Measurements from ENCODE around the gene LEMD2.

Gene LEMD2

GRCh38 chr6:33774774-33775173 lies 14.2 kb downstream of the LEMD2 start:
- no peak for DNase-seq (ENCODE audit: low read depth, low spot score)

- DNase-seq (ENCODE audit: low read depth, low spot score) = no peak
Observed at GRCh38 chr6:33772902-33773472, 15.9 kb downstream of the LEMD2 start.

- DNase-seq (ENCODE audit: low read depth, low spot score) = no peak
Observed at GRCh38 chr6:33772082-33772830, 16.7 kb downstream of the LEMD2 start.

DNA sequence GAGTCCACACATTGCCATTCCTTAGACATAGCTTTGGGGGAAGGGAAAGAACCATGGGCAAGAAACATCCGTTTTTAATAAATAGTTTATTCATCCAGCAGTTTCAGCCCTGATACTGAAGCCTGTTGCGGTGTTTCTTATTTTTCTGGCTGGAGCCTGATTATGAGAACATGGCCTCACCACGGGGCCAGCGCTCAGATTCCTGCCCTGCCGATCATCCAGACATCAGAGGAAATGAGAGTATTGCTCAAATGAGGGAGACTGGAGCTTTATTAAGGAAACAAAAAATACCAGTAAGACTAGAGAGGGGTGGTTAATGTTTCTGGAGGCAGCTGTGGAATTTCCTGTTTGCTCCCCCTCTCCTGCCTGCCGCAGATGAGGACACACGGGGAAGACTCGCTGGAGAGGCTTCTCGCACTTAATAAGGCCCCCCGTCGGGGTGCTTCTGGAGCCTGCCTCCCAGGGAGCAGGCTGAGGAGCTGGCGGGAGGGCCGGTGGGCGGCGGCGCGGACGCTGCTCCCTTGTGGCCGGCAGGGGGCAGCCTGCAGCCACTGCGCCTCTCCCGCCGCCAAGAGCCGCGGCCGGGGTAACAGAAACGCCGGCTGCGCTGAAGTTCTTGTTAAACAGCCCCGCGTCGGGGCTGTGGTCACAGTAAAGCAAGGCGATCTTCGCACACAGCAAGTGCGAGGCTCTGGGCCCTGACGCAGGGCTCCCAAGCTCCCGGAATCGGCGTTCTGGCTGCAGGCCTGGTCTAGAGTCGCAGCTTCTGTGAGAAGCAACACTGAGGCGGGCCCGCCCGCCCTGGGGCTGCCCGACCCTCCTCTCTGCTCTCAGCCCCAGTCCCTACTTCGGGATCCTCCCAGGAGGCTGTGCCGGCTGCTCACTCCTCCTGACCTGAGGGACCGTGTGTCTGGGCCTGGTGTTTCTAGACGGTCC lies 17.5 kb downstream of the LEMD2 start:
- peak; percentile 28 for DNase-seq (ENCODE audit: low read depth, low spot score)

DNA sequence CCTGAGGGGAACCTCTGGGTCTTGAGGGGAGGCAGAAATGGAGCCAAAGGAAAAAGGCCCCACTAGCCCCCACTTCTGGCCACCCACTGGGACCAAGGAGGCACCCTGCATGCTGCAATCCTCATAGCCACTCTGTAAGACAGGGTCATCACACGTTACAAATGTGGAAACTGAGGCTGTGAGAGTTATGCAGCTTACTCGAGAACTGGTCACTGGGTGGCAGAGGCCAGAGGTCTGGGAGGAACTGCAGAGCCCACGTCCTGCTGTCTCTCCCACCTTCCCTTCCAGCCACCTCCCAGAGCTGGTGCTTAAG lies 18.1 kb downstream of the LEMD2 start:
- no peak for DNase-seq (ENCODE audit: low read depth, low spot score)

GRCh38 chr6:33770124-33770832 lies 18.7 kb downstream of the LEMD2 start:
- no peak for DNase-seq (ENCODE audit: low read depth, low spot score)

DNA sequence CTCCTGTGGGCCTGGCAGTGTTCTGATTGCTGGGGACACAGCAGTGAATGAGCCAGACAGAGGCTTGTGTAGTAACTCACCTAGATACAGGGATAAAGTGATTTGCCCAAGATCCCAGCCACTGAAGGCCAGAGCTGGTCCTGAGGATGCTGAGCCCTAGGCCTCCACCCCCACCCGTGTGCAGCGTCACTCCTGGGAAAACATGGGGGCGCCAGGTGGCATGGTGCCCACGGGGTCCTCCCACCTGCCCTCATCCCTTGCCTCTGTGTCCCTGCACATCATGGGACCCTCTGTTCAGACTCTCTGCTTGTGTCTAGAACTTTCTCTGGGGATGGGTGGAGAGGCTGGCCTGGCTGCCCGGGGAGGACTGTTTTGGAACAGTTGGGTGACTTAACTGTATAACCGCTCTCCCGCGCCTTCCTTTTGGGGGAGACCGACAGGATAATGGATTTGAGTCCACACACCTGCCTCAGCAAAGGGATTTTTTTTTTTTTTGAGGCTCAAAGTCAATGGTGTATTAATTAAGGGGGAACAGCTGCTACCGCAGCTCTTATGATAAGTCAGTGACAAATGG lies 19.6 kb downstream of the LEMD2 start:
- DNase-seq (ENCODE audit: low read depth, low spot score) = no peak

DNA sequence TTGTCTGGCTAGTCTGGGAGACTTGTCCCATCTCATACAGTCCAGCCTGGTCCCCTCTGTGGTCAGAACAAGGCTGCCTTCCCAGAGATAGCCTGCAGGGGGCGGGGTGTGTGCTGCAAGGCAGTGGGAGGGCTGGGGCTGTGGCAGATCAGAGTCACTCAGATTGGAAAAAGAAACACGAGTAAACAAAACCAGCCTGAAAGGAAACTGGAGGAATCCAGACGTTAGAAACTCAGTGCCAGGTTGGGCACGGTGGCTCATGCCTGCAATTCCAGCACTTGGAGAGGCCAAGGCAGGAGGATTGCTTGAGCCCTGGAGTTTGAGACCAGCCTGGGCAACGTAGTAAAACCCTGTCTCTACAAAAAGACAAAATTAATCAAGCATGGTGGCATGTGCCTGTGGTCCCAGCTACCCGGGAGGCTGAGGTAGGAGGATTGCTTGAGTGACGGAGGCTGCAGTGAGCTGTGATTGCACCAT lies 20.2 kb downstream of the LEMD2 start:
- DNase-seq (ENCODE audit: low read depth, low spot score) = peak; percentile 47

- DNase-seq (ENCODE audit: low read depth, low spot score) = no peak
Observed at GRCh38 chr6:33766921-33767907, 21.7 kb downstream of the LEMD2 start.

DNA sequence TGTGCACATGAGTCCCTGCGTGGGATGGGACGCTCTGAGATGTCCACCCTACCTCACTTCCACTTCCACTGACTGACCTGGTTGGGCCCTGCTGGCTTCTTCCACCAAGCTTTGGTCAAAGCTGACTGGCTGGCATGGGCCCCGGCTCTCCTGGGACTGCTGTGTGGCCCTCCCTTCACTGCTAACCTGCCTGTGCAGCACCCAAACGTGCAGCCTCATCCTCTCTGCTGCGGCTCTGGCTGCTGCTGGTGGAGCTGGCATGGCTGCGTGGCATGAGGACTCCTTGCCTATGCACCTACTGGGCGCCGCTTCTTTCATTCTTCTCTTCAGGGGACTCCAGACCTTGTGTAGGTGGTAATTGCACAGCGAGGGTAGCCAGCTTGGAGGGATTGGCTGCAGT lies 23.6 kb downstream of the LEMD2 start:
- no peak for DNase-seq (ENCODE audit: low read depth, low spot score)

GRCh38 chr6:33764036-33764435 lies 24.9 kb downstream of the LEMD2 start:
- DNase-seq (ENCODE audit: low read depth, low spot score) = no peak

GRCh38 chr6:33763483-33763882 lies 25.4 kb downstream of the LEMD2 start:
- no peak for DNase-seq (ENCODE audit: low read depth, low spot score)

DNA sequence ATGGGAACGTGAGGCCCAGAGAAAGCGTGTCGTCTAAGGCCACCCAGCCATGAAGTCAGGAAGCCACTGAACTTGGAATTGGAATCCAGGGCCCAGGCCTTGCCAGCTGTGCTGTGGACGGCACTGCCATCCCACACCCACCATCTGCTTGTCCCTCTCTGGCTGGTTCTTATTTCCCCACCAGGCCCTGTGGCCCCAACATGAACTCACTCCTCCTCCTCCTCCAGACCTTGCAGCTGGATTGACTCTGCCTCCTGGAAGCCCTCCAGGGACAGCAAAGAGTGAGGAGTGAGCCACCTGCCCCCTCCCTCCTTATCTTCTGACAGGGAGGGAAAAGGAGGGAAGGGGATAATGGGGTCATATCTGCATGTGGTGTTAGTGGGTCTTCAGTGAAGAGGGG lies 26.2 kb downstream of the LEMD2 start:
- DNase-seq (ENCODE audit: low read depth, low spot score) = no peak

DNA sequence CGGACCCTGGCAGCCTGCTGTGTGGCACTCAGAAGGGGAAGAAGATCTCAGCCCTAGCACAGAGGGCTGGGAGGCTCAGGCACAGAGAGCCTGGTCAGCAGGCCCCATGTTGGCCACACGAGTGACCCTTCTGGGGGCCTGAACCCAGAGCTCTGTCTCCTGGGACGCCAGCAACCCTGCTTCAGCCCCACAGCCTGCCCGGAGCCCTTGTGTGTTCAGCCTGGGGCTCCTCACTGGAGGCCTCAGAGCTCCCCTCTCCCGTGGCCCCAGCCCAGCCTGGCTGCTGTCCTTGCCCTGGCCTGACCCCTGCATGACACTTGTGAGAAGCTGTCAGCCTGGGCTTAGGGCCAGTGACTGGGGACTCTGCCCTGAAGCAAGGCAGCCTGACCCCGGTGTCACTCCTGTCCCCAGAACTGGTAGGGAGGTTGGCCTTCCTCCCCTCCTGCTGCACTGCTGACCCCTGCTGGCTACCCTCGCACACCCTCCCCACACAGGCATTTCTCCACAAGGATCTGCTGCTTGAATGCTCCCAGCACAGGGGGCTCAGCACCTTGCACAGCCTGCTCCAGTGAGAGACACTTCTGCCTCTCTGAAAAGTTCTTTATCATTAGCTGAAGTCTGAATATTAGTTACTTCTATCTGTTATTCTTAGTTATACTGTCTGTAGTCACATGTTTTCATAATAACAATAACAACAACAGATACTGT lies 26.9 kb downstream of the LEMD2 start:
- no peak for DNase-seq (ENCODE audit: low read depth, low spot score)

GRCh38 chr6:33761581-33761921 lies 27.4 kb downstream of the LEMD2 start:
- DNase-seq (ENCODE audit: low read depth, low spot score) = no peak

DNA sequence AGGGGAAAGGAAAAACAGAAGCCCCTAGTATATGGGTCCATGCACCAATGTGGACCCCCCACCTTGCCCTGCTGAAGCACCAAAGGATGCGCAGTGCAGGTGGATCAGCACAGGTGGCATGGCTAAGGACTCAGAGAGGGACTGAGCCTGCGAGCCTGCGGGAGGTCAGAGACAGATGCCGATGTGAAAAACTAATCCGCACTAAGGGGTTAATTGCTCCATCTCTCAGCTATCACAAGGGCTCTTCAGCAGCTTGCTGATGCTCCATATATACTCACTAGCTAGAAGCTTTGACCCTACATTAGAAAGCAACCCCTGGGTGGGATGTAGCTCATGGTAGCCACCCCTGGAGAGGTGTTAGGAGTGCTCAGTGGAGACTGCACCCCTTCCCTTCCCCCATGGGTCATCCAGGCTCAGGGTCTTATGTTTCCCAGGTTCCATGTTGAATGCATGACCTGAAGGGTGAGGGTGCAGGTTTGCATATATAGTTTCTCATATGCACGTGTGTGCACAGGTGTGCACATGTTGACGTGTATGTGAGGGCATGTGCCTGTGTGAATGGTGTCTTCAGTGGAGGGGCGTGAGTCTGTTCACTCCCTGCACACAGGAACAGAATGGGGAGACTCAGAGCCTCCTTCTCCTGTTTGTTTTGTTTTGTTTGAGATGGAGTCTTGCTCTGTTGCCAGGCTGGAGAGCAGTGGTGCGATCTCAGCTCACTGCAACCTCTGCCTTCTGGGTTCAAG lies 28.9 kb downstream of the LEMD2 start:
- DNase-seq (ENCODE audit: low read depth, low spot score) = no peak

DNA sequence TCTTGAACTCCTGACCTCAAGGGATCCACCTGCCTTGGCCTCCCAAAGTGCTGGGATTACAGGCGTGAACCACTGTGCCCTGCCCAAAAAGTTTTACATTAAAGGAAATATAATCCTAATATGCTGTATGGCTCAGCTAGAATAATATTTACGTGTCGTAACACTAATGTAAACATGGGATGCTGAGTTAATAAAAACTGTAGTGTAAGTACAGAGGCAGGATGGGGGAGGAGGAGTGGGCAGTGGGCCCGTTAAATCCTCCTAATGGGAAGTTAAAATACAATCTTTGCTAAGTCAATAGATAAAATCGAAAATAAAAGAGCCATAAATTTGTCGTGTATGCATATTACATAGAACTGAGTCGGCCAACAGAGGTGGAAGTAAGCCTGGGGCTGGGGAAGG lies 30.1 kb downstream of the LEMD2 start:
- no peak for DNase-seq (ENCODE audit: low read depth, low spot score)

DNA sequence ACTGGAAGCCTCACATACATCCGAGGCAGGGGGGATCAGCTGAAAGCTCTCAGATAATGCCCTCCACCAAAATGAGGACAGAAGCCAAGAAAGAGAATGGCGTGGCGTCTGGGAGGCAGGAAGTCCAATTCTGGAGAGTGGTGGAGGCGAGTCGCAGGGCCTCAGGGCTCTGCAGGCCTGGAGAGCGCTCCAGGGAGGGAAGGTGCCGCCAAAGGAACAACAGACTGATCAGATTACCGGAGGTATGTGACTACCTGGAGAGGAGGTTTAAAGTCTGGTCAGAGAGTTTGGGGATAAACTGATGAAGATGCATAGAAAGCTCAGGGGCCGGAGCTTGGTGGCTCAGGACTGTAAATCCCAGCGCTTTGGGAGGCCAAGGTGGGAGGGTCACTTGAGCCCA lies 31.0 kb downstream of the LEMD2 start:
- DNase-seq (ENCODE audit: low read depth, low spot score) = no peak

GRCh38 chr6:33757113-33757512 lies 31.8 kb downstream of the LEMD2 start:
- DNase-seq (ENCODE audit: low read depth, low spot score) = no peak

All from activated CD4-positive, CD25-positive, alpha-beta regulatory T cell treated with anti-CD3 and anti-CD28 coated beads, Interleukin-2, amount 50 U/mL, for 16 hours (primary cell).